ENCODE results near the gene NLRP12. TPM values are rescaled to one million over a fixed set of nuclear protein-coding genes. Genes with fewer than 3 reads are reported as not detected.

The NLRP12 gene
- total RNA-seq, 1 experiment from 2014 or later = 5.6 TPM

DNA sequence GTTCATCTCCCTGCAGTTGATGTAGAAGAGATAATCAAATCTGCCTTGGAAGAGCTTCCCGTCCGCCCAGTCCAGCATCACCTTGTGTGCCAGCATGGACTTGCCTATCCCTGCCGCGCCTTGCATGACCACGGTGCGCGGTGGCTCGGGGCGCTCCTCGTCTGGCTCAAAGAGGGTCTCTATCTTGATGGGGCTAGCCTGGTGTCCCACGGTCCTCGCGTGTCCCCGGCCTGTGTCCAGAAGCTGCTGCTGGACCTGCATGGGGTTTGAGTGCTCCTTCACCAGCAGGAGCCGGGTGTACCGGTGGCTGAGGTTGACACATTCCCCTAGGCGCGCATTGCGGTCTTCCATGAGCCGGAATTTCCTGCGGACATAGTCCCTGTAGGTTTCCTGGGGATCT, 13.2 kb downstream of the NLRP12 start:
- no peak overlapping the region for H3K4me3 Mint-ChIP-seq
- ChIA-PET CTCF (interaction anchor here (0.5 to 5.7 kb wide), 18 partner anchors 8 to 221 kb away, joined by 3 to 79 read pairs (median 6); partner anchors contain the start of genes CACNG6, CACNG7, MYADM and PRKCG), POLR2A (interaction anchor here (0.5 to 1.1 kb wide), 2 partner anchors 31 to 131 kb away, joined by 3 to 4 read pairs; no protein-coding TSS in a partner anchor)
- no peaks in the 10 kb centered on the region for H3K9me3 Mint-ChIP-seq
- peaks cover 24% of the 10 kb centered on the region for H3K36me3 Mint-ChIP-seq
- DNase-seq (ENCODE audit: low spot score) (no peak), ATAC-seq (no peak)
- peaks cover 10% of the 10 kb centered on the region for H3K4me1 Mint-ChIP-seq
- H3K27me3 Mint-ChIP-seq (ENCODE audit: low read depth) = peaks cover 9% of the 10 kb centered on the region
- H3K27ac Mint-ChIP-seq = no peak overlapping the region
- TF ChIP-seq ZNF219 (CRISPR knock-in tag; IDR thresholded peaks at IDR 0.05; ENCODE audit: borderline replicate concordance) = no peak
- no peak for TF ChIP-seq NFYB (CRISPR knock-in tag; conservative IDR thresholded peaks at IDR 0.05; ENCODE audit: low read depth)

DNA sequence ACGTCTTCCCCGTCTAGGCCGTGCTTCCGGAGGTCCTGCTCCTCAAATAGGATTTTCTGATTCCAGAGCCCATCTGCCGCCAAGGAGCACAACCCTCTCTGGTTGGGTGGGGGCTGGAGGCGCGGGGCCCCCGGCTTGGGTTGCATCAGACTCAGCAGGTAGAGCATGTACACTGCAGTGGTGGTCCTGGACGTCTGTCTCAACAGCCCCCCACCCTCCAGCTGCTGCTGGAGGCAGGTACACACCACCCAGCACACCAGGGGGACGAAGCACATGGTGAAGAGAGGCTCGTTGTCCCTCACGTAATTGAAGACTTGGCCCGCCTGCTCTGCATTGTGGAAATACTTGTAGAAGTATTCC, 13.9 kb downstream of the NLRP12 start:
- Mint-ChIP-seq H3K27me3 (ENCODE audit: low read depth) (peaks cover 9% of the 10 kb centered on the region), H3K36me3 (peaks cover 25% of the 10 kb centered on the region), H3K4me1 (peaks cover 10% of the 10 kb centered on the region), H3K27ac (no peak overlapping the region), H3K4me3 (no peak overlapping the region), H3K9me3 (no peaks in the 10 kb centered on the region)
- ChIA-PET CTCF (interaction anchor here (0.7 to 5.7 kb wide), 30 partner anchors 9 to 327 kb away, joined by 3 to 79 read pairs (median 6); partner anchors contain the start of genes CACNG6, CACNG7, CNOT3 and MYADM), POLR2A (interaction anchor here (1.1 kb wide), 1 partner anchor 132 kb away, joined by 3 read pairs; no protein-coding TSS in a partner anchor)
- TF ChIP-seq, protein P1, sequence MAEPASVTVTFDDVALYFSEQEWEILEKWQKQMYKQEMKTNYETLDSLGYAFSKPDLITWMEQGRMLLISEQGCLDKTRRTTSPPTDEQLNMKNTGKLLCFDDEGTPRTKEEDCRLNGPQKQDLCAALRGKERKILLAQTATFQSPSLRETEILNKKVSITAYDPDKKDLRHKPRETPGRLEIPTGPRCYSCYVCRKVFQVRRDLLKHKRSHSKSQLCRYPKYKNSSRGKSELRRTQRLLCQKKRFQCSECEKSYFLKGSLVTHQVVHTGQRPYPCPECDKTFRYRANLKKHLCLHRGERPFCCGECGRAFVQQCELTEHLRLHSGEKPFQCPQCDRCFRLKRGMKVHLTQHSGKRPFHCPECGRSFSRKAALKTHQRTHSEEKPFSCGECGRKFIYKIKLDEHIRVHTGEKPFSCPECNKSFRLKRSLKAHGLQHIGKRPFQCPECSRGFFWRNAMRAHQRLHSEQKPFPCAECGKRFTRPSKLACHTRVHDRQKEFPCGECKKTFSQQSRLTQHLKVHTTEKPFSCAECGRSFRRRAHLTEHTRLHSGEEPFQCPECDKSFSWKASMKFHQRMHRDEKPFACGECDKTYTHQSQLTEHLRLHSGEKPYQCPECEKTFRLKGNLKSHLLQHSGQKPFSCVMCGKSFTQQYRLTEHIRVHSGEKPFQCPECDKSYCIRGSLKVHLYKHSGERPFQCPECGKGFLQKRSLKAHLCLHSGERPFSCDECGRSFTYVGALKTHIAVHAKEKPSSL (CRISPR knock-in tag; conservative IDR thresholded peaks at IDR 0.05) = no peak
- TF ChIP-seq FOXP1 (CRISPR knock-in tag; IDR thresholded peaks at IDR 0.05; ENCODE audit: borderline replicate concordance) = no peak
- TF ChIP-seq, protein P2, sequence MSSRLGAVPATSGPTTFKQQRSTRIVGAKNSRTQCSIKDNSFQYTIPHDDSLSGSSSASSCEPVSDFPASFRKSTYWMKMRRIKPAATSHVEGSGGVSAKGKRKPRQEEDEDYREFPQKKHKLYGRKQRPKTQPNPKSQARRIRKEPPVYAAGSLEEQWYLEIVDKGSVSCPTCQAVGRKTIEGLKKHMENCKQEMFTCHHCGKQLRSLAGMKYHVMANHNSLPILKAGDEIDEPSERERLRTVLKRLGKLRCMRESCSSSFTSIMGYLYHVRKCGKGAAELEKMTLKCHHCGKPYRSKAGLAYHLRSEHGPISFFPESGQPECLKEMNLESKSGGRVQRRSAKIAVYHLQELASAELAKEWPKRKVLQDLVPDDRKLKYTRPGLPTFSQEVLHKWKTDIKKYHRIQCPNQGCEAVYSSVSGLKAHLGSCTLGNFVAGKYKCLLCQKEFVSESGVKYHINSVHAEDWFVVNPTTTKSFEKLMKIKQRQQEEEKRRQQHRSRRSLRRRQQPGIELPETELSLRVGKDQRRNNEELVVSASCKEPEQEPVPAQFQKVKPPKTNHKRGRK (CRISPR knock-in tag; IDR thresholded peaks at IDR 0.05; ENCODE audit: borderline replicate concordance) = no peak
- no peak for TF ChIP-seq ETV6 (CRISPR knock-in tag; IDR thresholded peaks at IDR 0.05)
- TF ChIP-seq, protein P3, sequence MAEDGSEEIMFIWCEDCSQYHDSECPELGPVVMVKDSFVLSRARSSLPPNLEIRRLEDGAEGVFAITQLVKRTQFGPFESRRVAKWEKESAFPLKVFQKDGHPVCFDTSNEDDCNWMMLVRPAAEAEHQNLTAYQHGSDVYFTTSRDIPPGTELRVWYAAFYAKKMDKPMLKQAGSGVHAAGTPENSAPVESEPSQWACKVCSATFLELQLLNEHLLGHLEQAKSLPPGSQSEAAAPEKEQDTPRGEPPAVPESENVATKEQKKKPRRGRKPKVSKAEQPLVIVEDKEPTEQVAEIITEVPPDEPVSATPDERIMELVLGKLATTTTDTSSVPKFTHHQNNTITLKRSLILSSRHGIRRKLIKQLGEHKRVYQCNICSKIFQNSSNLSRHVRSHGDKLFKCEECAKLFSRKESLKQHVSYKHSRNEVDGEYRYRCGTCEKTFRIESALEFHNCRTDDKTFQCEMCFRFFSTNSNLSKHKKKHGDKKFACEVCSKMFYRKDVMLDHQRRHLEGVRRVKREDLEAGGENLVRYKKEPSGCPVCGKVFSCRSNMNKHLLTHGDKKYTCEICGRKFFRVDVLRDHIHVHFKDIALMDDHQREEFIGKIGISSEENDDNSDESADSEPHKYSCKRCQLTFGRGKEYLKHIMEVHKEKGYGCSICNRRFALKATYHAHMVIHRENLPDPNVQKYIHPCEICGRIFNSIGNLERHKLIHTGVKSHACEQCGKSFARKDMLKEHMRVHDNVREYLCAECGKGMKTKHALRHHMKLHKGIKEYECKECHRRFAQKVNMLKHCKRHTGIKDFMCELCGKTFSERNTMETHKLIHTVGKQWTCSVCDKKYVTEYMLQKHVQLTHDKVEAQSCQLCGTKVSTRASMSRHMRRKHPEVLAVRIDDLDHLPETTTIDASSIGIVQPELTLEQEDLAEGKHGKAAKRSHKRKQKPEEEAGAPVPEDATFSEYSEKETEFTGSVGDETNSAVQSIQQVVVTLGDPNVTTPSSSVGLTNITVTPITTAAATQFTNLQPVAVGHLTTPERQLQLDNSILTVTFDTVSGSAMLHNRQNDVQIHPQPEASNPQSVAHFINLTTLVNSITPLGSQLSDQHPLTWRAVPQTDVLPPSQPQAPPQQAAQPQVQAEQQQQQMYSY (CRISPR knock-in tag; IDR thresholded peaks at IDR 0.05) = no peak
- ATAC-seq (no peak), DNase-seq (ENCODE audit: low spot score) (no peak)

DNA sequence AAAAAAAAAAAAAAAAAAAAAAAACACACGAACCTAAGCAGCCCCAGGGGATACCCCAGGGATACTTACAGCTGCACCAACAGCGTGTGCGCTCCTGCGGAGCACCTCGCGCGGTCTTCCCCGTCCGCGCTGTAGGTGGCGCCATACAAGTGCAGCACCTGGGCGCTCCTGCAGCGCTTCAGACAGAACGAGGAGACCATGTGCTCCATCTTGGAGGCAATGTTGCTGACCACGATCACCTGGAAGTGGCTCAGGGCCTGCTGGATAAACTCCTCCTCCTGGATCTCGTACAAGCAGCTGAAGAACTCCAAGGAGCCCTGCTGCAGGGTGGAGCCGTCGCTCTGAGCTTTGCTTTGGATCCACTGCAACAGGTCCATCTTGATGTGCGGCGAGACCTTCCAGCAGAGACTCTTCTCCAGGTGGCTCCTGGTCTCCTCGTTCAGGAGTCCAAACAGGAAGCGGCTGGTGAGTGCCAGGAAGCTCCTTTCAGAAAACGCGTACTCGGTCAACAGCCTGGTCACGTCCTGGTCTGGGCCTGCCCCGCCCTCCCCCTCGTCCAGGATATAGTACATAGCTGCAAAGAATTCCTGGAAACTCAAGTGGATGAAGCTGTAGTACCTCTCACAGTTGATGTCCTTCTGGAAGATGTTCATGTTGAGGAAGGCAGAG, 14.5 kb downstream of the NLRP12 start:
- CTCF ChIA-PET = interaction anchor here (0.6 to 5.7 kb wide), 55 partner anchors 9 to 392 kb away, joined by 3 to 79 read pairs (median 5); partner anchors contain the start of genes CACNG7, CNOT3, MYADM and PRKCG
- Mint-ChIP-seq H3K9me3 (no peaks in the 10 kb centered on the region), H3K36me3 (peaks cover 28% of the 10 kb centered on the region), H3K4me1 (peaks cover 10% of the 10 kb centered on the region), H3K4me3 (no peak overlapping the region), H3K27me3 (ENCODE audit: low read depth) (peaks cover 9% of the 10 kb centered on the region), H3K27ac (no peak overlapping the region)
- DNase-seq (ENCODE audit: low spot score) (peak; percentile 82), ATAC-seq (peak; percentile 78)
- POLR2A ChIA-PET = interaction anchor here (0.6 to 1.1 kb wide), 2 partner anchors 171 to 216 kb away, joined by 8 to 9 read pairs; no protein-coding TSS in a partner anchor
- TF ChIP-seq, protein P4, sequence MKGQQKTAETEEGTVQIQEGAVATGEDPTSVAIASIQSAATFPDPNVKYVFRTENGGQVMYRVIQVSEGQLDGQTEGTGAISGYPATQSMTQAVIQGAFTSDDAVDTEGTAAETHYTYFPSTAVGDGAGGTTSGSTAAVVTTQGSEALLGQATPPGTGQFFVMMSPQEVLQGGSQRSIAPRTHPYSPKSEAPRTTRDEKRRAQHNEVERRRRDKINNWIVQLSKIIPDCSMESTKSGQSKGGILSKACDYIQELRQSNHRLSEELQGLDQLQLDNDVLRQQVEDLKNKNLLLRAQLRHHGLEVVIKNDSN (CRISPR knock-in tag; IDR thresholded peaks at IDR 0.05) = peak; percentile 38; the same call in 1 of the 2 replicates
- TF ChIP-seq, protein P5, sequence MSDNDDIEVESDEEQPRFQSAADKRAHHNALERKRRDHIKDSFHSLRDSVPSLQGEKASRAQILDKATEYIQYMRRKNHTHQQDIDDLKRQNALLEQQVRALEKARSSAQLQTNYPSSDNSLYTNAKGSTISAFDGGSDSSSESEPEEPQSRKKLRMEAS (CRISPR knock-in tag; IDR thresholded peaks at IDR 0.05) = peak; percentile 97
- no peak for TF ChIP-seq ZNF219 (CRISPR knock-in tag; IDR thresholded peaks at IDR 0.05; ENCODE audit: borderline replicate concordance)
- TF ChIP-seq, protein P2 (CRISPR knock-in tag; IDR thresholded peaks at IDR 0.05; ENCODE audit: borderline replicate concordance) = no peak
- TF ChIP-seq, protein P6, sequence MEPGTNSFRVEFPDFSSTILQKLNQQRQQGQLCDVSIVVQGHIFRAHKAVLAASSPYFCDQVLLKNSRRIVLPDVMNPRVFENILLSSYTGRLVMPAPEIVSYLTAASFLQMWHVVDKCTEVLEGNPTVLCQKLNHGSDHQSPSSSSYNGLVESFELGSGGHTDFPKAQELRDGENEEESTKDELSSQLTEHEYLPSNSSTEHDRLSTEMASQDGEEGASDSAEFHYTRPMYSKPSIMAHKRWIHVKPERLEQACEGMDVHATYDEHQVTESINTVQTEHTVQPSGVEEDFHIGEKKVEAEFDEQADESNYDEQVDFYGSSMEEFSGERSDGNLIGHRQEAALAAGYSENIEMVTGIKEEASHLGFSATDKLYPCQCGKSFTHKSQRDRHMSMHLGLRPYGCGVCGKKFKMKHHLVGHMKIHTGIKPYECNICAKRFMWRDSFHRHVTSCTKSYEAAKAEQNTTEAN (CRISPR knock-in tag; IDR thresholded peaks at IDR 0.05) = no peak
- no peak for TF ChIP-seq NR2C2 (CRISPR knock-in tag; IDR thresholded peaks at IDR 0.05)
- TF ChIP-seq, protein P7, sequence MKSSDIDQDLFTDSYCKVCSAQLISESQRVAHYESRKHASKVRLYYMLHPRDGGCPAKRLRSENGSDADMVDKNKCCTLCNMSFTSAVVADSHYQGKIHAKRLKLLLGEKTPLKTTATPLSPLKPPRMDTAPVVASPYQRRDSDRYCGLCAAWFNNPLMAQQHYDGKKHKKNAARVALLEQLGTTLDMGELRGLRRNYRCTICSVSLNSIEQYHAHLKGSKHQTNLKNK (CRISPR knock-in tag; IDR thresholded peaks at IDR 0.05) = no peak
- TF ChIP-seq SMAD4 (CRISPR knock-in tag; IDR thresholded peaks at IDR 0.05) = no peak
- no peak for TF ChIP-seq ZNF263 (CRISPR knock-in tag; IDR thresholded peaks at IDR 0.05; ENCODE audit: low read depth)

All from WTC11 (cell line).